ENCODE data around the gene TCN1. TPM values are rescaled to one million over a fixed set of nuclear protein-coding genes. Genes with fewer than 3 reads are reported as not detected.

TCN1 gene
- polyA plus RNA-seq, 4 donors: 0.50 TPM; not detected in 3

GRCh38 chr11:59810189-59810910 lies 55.9 kb downstream of the TCN1 start, which contains the start of gene MRPL16:
MRPL16 (minus strand) TSS chr11:59810778; CDS start chr11:59810658, 120 bp downstream.
- DNase-seq (ENCODE audit: low read depth in 4 of 4, low spot score in 3 of 4): peak; percentile 79 to 86 (median 82)

GRCh38 chr11:59807047-59807610 lies 59.2 kb downstream of the TCN1 start:
- DNase-seq (ENCODE audit: low read depth in 4 of 4, low spot score in 3 of 4): no peak

- DNase-seq (ENCODE audit: low read depth in 4 of 4, low spot score in 3 of 4): no peak
These were observed 62.2 kb downstream of the TCN1 start for GRCh38 chr11:59804061-59804460.

Other genes with a start within 250 kb of the TCN1 start
- gene PATL1, start 197.4 kb downstream of the TCN1 start, polyA plus RNA-seq (ENCODE audit: insufficient read length in 4 of 4): 10 to 100 TPM; 37.8 to 50.2 (median 43.8) TPM
- not detected for gene OR10V1, start 152.6 kb downstream of the TCN1 start, polyA plus RNA-seq (ENCODE audit: insufficient read length in 4 of 4)
- 10 to 100 TPM; 43.1 to 55.5 (median 47.7) TPM for gene STX3, start 111.1 kb downstream of the TCN1 start, polyA plus RNA-seq (ENCODE audit: insufficient read length in 4 of 4)
- 10 to 100 TPM; 62.0 to 64.3 (median 63.5) TPM for gene MRPL16, start 55.7 kb downstream of the TCN1 start, polyA plus RNA-seq (ENCODE audit: insufficient read length in 4 of 4)
- under 1 TPM in 2 of 4 donors, not detected in 2; 0.08 to 0.16 TPM for gene CBLIF, start 21.0 kb downstream of the TCN1 start, polyA plus RNA-seq (ENCODE audit: insufficient read length in 4 of 4)
- under 1 TPM in 2 of 4 donors, not detected in 2; 0.12 to 0.20 TPM for gene OOSP3, start 12.3 kb upstream of the TCN1 start, polyA plus RNA-seq (ENCODE audit: insufficient read length in 4 of 4)
- under 1 TPM; 0.12 to 0.43 (median 0.30) TPM for gene OOSP1, start 71.9 kb upstream of the TCN1 start, polyA plus RNA-seq (ENCODE audit: insufficient read length in 4 of 4)
- not detected for gene OOSP4A, start 97.5 kb upstream of the TCN1 start, polyA plus RNA-seq (ENCODE audit: insufficient read length in 4 of 4)
- not detected for gene OOSP4B, start 150.7 kb upstream of the TCN1 start, polyA plus RNA-seq (ENCODE audit: insufficient read length in 4 of 4)
- gene OOSP2, start 173.9 kb upstream of the TCN1 start, polyA plus RNA-seq (ENCODE audit: insufficient read length in 4 of 4): not detected
- 1 to 10 TPM in 1 of 4 donors, under 1 TPM in 3; 0.55 to 1.2 (median 0.62) TPM for gene MS4A3, start 190.2 kb upstream of the TCN1 start, polyA plus RNA-seq (ENCODE audit: insufficient read length in 4 of 4)
- gene MS4A2, start 222.2 kb upstream of the TCN1 start, polyA plus RNA-seq (ENCODE audit: insufficient read length in 4 of 4): under 1 TPM in 1 of 4 donors, not detected in 3; 0.04 TPM